HEK293T (cell line): Measurements from ENCODE around the gene SPRYD7.
"Not testable (repeated sequence)": the region's sequence is repeated elsewhere in the genome, so short reads cannot be mapped to it uniquely, and the experiment has no call there.

Experiments used
- CTCF ChIA-PET: fragments of 350-600 bp; formaldehyde crosslinking; extraction: SDS; loops from one replicate; lab custom pipeline; 2021; ENCODE audit warnings: antibody characterized with exemption, inconsistent platforms; lab: Yijun Ruan, JAX
- POLR2A ChIA-PET: fragments of 350-600 bp; formaldehyde crosslinking; extraction: SDS; loops from one replicate; lab custom pipeline; 2020; ENCODE audit warnings: antibody characterized with exemption, inconsistent platforms; lab: Yijun Ruan, JAX
- DNase-seq: peaks from one replicate; pipeline ENCODE4 v3.0.0; 2012; ENCODE audit warnings: mixed read lengths; ENCODE audit errors: extremely low spot score
- ARNT ChIP-seq: fragments of 450-650 bp; IDR thresholded peaks from 2 replicates; pipeline ENCODE4 v1.6.1; 2017; ENCODE audit warnings: mild to moderate bottlenecking
- BHLHE40 ChIP-seq: fragments of 450-650 bp; IDR thresholded peaks from 2 replicates; pipeline ENCODE4 v1.6.1; 2016; ENCODE audit warnings: mild to moderate bottlenecking, moderate library complexity, borderline replicate concordance
- CTBP1 ChIP-seq: fragments of 450-650 bp; IDR thresholded peaks from 2 replicates; pipeline ENCODE4 v1.6.1; 2016; ENCODE audit warnings: borderline replicate concordance
- ELF4 ChIP-seq: fragments of 450-650 bp; IDR thresholded peaks from 2 replicates; pipeline ENCODE4 v1.6.1; 2017; ENCODE audit warnings: antibody characterized with exemption
- FOXA1 ChIP-seq: fragments of 450-650 bp; IDR thresholded peaks from 2 replicates; pipeline ENCODE4 v1.6.1; 2016; ENCODE audit warnings: mild to moderate bottlenecking
- FOXK2 ChIP-seq: fragments of 450-650 bp; IDR thresholded peaks from 2 replicates; pipeline ENCODE4 v1.6.1; 2016; ENCODE audit warnings: mild to moderate bottlenecking
- FOXM1 ChIP-seq: fragments of 450-650 bp; IDR thresholded peaks from 2 replicates; pipeline ENCODE4 v1.6.1; 2017; ENCODE audit warnings: mild to moderate bottlenecking, borderline replicate concordance
- HDGF ChIP-seq: fragments of 450-650 bp; IDR thresholded peaks from 2 replicates; pipeline ENCODE4 v1.6.1; 2017; ENCODE audit warnings: antibody characterized with exemption, borderline replicate concordance
- L3MBTL2 ChIP-seq: fragments of 450-650 bp; conservative IDR thresholded peaks from 2 replicates; pipeline ENCODE4 v1.6.1; 2016; ENCODE audit warnings: mild to moderate bottlenecking
- LEF1 ChIP-seq: fragments of 450-650 bp; IDR thresholded peaks from 2 replicates; pipeline ENCODE4 v1.6.1; 2017; ENCODE audit warnings: mild to moderate bottlenecking, borderline replicate concordance
- NFRKB ChIP-seq: fragments of 450-650 bp; IDR thresholded peaks from 2 replicates; pipeline ENCODE4 v1.6.1; 2016; ENCODE audit warnings: mild to moderate bottlenecking, moderate library complexity
- PKNOX1 ChIP-seq: fragments of 450-650 bp; IDR thresholded peaks from 2 replicates; pipeline ENCODE4 v1.6.1; 2016
- SP1 ChIP-seq: fragments of 450-650 bp; IDR thresholded peaks from 2 replicates; pipeline ENCODE4 v1.6.1; 2017
- SUZ12 ChIP-seq: fragments of 450-650 bp; IDR thresholded peaks from 2 replicates; pipeline ENCODE4 v1.6.1; 2016; ENCODE audit warnings: mild to moderate bottlenecking
- TARDBP ChIP-seq: fragments of 450-650 bp; IDR thresholded peaks from 2 replicates; pipeline ENCODE4 v1.6.1; 2016
- ZNF384 ChIP-seq: fragments of 450-650 bp; IDR thresholded peaks from 2 replicates; pipeline ENCODE4 v1.6.1; 2016

The SPRYD7 gene

GRCh38 chr13:49956131-49956530, 20.0 kb upstream of the SPRYD7 start:
- TF ChIP-seq FOXM1 (no peak), BHLHE40 (no peak), ELF4 (no peak), ARNT (no peak)
- ChIA-PET POLR2A (no interaction called here), CTCF (no interaction called here)
- DNase-seq: no peak

DNA sequence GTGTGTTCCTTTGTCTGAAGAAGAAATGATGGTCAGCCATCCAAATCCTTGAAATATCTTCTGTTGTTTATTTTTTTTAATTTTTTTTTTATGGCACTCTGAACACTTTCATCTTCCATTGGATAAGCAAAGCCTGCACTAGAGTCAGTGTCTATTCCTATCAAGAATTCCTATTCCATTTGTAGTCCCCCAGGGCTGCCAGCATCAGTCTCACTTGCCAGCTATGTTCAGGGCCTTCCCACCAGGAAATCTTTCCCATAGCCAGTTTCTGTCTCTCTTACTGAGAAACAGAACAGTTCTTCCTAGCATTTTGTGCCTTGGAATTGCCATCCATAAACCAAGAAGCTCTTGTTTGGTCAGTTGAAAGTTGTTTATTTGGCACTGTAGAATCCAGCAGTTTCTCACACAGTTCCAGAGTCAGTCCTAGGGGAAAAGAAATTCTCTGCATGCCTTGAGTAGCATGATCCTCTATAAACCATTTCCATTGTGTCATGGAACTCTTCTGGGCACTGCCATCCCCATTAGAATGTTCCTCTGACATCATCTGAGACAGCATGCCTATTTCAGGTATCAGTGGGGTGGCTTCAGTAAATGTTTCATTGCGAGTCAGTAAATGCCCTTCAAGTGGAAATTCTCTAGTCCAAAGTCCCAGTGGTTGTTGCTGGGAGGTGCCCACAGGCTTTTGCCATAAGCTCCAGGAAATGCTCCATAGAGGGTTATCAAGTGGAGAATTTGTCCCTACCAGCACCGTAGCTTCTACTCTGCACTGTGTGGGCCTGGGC, 18.7 kb upstream of the SPRYD7 start:
- POLR2A ChIA-PET: no interaction called here
- TF ChIP-seq BHLHE40: no peak
- no peak for TF ChIP-seq FOXA1
- no peak for DNase-seq
- CTCF ChIA-PET: no interaction called here

DNA sequence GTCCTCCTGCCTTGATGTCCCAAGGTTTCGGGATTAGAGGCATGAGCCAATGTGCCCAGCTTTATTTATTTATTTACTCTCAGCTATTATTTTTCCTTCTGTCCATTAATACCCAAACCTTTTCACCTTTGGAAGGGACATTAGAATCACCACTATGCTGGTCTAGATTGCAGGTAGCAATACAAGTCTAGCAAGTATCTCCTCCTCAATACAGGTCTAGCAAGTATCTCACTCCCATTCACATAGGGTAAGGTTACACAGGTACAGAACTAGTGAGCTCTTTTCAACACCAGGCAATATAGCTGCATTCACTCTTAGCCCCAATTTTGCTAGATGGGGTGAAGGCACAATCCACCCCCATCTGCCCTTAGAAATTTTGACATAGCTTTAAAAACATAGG, 17.4 kb upstream of the SPRYD7 start:
- TF ChIP-seq CTBP1: no peak
- no peak for TF ChIP-seq L3MBTL2
- TF ChIP-seq ZNF384: no peak
- no peak for TF ChIP-seq ELF4
- no peak for TF ChIP-seq ARNT
- no peak for TF ChIP-seq NFRKB
- no peak for TF ChIP-seq FOXK2
- no peak for TF ChIP-seq FOXA1
- TF ChIP-seq TARDBP: no peak
- no peak for TF ChIP-seq HDGF
- TF ChIP-seq BHLHE40: no peak
- CTCF ChIA-PET: interaction anchor here (1.4 kb wide), 1 partner anchor 23 kb away, joined by 6 read pairs; no protein-coding TSS in a partner anchor
- POLR2A ChIA-PET: interaction anchor here (1.1 kb wide), 1 partner anchor 17 kb away, joined by 3 read pairs; the partner anchor contains the start of gene SPRYD7
- DNase-seq: no peak

DNA sequence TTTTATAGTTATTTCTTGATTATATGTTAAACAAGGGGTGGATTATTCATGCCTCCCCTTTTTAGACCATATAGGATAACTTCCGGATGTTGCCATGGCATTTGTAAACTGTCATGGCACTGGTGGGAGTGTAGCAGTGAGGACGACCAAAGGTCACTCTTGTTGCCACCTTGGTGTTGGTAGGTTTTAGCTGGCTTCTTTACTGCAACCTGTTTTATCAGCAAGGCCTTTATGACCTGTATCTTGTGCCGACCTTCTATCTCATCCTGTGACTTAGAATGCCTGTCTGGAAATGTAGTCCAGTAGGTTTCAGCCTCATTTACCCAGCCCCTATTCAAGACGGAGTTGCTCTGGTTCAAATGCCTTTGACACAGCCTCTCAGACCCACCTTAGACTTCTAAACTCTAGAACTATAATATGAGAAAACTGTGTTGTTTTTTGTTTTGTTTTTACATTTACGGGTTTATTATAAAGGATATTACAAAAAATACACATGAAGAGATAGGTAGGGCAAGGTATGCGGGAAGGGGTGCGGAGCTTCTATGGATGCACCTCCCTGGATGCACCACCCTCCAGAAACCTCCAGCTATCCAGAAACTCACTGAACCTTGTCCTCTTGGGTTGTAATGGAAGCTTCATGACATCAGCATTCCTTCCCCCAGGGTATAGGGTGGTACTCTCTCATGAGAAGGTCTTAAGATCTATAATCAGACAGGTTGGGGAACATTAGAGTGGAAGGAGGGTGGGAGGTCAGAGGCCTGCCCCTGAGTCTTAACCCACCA, 15.8 kb upstream of the SPRYD7 start:
- TF ChIP-seq ARNT (no peak), ZNF384 (no peak), FOXA1 (no peak), FOXM1 (no peak), SUZ12 (no peak), SP1 (no peak), NFRKB (no peak), LEF1 (no peak), TARDBP (no peak), HDGF (no peak), ELF4 (no peak)
- ChIA-PET CTCF (interaction anchor here (0.6 kb wide), 1 partner anchor 980 kb away, joined by 3 read pairs; no protein-coding TSS in a partner anchor), POLR2A (no interaction called here)
- no peak for DNase-seq

- DNase-seq, POLR2A ChIA-PET, CTCF ChIA-PET: not testable (repeated sequence)
Measured at GRCh38 chr13:49948777-49949270, 12.7 kb upstream of the SPRYD7 start.

DNA sequence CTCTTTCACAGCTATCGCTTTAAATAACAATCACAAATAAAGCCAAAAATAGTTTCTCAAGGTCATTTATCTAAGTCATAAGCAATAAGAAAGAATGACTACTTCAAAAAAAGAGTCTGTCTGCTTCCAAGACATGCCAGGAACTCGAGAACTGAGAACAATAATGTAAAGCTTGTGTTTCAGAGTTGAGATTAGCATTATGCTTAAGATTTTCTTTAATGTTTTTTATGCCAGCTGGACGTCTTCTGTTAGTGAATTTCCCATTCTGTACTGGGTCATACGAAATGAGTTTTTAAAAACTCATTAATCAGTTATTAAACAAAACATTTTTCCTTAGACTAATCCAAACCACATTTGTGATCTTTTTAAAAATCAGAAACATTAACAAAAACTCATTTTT, 3.2 kb upstream of the SPRYD7 start:
- ChIA-PET POLR2A (interaction anchor here (1.3 kb wide), 1 partner anchor 58 kb away, joined by 4 read pairs; the partner anchor contains the start of gene TRIM13), CTCF (no interaction called here)
- TF ChIP-seq LEF1: no peak
- TF ChIP-seq ELF4: no peak
- TF ChIP-seq ZNF384: no peak
- no peak for TF ChIP-seq SUZ12
- no peak for TF ChIP-seq BHLHE40
- no peak for TF ChIP-seq L3MBTL2
- DNase-seq: no peak

DNA sequence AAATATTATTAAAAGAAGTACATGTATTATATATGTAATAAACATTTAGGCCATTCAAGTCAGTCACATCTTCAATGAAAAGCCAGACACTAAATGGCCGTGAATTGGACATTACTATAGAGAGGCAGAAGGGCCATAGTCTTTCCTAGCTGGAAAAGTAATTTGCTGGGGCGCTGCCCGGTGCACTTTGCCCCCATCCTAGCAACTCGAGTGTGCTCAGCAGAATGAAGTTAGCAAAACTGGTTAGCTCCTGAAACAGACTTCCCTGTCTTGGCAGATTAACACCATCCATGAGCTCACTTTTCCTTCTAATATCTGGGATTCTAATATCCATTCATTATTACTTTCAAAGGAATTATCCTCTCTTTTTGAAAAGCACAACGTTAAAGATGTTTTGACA, 2.8 kb upstream of the SPRYD7 start:
- ChIA-PET CTCF (no interaction called here), POLR2A (interaction anchor here (1.3 kb wide), 1 partner anchor 58 kb away, joined by 4 read pairs; the partner anchor contains the start of gene TRIM13)
- no peak for DNase-seq
- TF ChIP-seq ELF4 (no peak), L3MBTL2 (no peak), CTBP1 (no peak), PKNOX1 (no peak), BHLHE40 (no peak), LEF1 (no peak), ARNT (no peak), ZNF384 (no peak), FOXA1 (no peak), NFRKB (no peak), TARDBP (no peak), FOXK2 (no peak), FOXM1 (no peak), SUZ12 (no peak), SP1 (no peak), HDGF (no peak)

- DNase-seq: no peak
- CTCF ChIA-PET: no interaction called here
- POLR2A ChIA-PET: interaction anchor here (1.3 kb wide), 1 partner anchor 59 kb away, joined by 4 read pairs; the partner anchor contains the start of gene TRIM13
- TF ChIP-seq HDGF (no peak), SP1 (no peak), ARNT (no peak), L3MBTL2 (no peak), LEF1 (no peak), ZNF384 (no peak), FOXA1 (no peak), PKNOX1 (no peak), NFRKB (no peak)
Measured at GRCh38 chr13:49938314-49938713, 2.2 kb upstream of the SPRYD7 start.
